ENCODE results near the gene GALNTL6.

- TF ChIP-seq POLR2AphosphoS5 (IDR thresholded peaks at IDR 0.05; ENCODE audit: low read depth): no peak
- no peak for TF ChIP-seq CTCF (IDR thresholded peaks at IDR 0.05; ENCODE audit: insufficient read depth, low read length)
These were observed 432.3 kb downstream of the GALNTL6 start for GRCh38 chr4:172245516-172245915.

Data from HL-60 (cell line).